Brain pericyte (primary cell): Measurements from ENCODE around the gene KLK10.

ENCODE experiments used
- DNase-seq: peaks from one replicate; pipeline ENCODE4 v3.0.0-alpha.2; 2012; ENCODE audit warnings: low read depth, low spot score

Gene KLK10

GRCh38 chr19:51019544-51019925, at the start of gene KLK10:
KLK10 (minus strand) TSS chr19:51019709; CDS start chr19:51019130, 579 bp downstream.
- DNase-seq = no peak

- DNase-seq = no peak
These were observed 47.1 kb upstream of the KLK10 start for GRCh38 chr19:51066393-51067186.

GRCh38 chr19:51065221-51065960, 45.9 kb upstream of the KLK10 start:
- no peak for DNase-seq

- no peak for DNase-seq
These were observed 45.2 kb upstream of the KLK10 start, which contains the start of gene KLK13 for GRCh38 chr19:51064534-51065220. KLK13 (minus strand) TSS chr19:51065092; CDS start chr19:51065067, 25 bp downstream.

GRCh38 chr19:51063664-51064063, 44.2 kb upstream of the KLK10 start:
- DNase-seq = no peak

GRCh38 chr19:51060973-51061372, 41.5 kb upstream of the KLK10 start:
- DNase-seq = no peak

- no peak for DNase-seq
These were observed 40.8 kb upstream of the KLK10 start for GRCh38 chr19:51060336-51060735.

GRCh38 chr19:51059715-51060114, 40.2 kb upstream of the KLK10 start:
- no peak for DNase-seq

- no peak for DNase-seq
These were observed 36.4 kb upstream of the KLK10 start for GRCh38 chr19:51055866-51056265.

- no peak for DNase-seq
These were observed 27.5 kb upstream of the KLK10 start for GRCh38 chr19:51047031-51047335.

- DNase-seq = no peak
These were observed 24.8 kb upstream of the KLK10 start for GRCh38 chr19:51044327-51044726.

GRCh38 chr19:51043497-51043896, 24.0 kb upstream of the KLK10 start:
- no peak for DNase-seq

GRCh38 chr19:51040151-51040550, 20.6 kb upstream of the KLK10 start:
- no peak for DNase-seq

- no peak for DNase-seq
These were observed 17.0 kb upstream of the KLK10 start for GRCh38 chr19:51036519-51036918.

GRCh38 chr19:51034704-51035103, 15.2 kb upstream of the KLK10 start, which contains the start of gene KLK12:
KLK12 (minus strand) TSS chr19:51035002; CDS start chr19:51034621, 381 bp downstream.
- no peak for DNase-seq

GRCh38 chr19:51031880-51032225, 12.3 kb upstream of the KLK10 start:
- no peak for DNase-seq

- no peak for DNase-seq
These were observed 11.8 kb upstream of the KLK10 start for GRCh38 chr19:51031220-51031879.

- no peak for DNase-seq
These were observed 11.1 kb upstream of the KLK10 start for GRCh38 chr19:51030631-51031030.

- no peak for DNase-seq
These were observed 10.2 kb upstream of the KLK10 start for GRCh38 chr19:51029718-51030117.

- no peak for DNase-seq
These were observed 8.4 kb upstream of the KLK10 start for GRCh38 chr19:51027873-51028272.

GRCh38 chr19:51027126-51027806, 7.8 kb upstream of the KLK10 start:
- no peak for DNase-seq

GRCh38 chr19:51026554-51026831, 7.0 kb upstream of the KLK10 start, which contains the start of gene KLK11:
KLK11 (minus strand) TSS chr19:51026616; CDS start chr19:51025631, 985 bp downstream.
- no peak for DNase-seq
